GM19395 (cell line): Measurements from ENCODE around the gene CYP1B1.
A peak's percentile ranks its signal among the peaks of the same experiment; 100 is the strongest.

Experiments used
- ATAC-seq: cut with Tn5 transposase; IDR thresholded peaks from one replicate; pipeline ENCODE4 v1.9.1; 2021; ENCODE audit warnings: mild to moderate bottlenecking, moderate library complexity; ENCODE audit not compliant: unreplicated experiment

Gene CYP1B1

DNA sequence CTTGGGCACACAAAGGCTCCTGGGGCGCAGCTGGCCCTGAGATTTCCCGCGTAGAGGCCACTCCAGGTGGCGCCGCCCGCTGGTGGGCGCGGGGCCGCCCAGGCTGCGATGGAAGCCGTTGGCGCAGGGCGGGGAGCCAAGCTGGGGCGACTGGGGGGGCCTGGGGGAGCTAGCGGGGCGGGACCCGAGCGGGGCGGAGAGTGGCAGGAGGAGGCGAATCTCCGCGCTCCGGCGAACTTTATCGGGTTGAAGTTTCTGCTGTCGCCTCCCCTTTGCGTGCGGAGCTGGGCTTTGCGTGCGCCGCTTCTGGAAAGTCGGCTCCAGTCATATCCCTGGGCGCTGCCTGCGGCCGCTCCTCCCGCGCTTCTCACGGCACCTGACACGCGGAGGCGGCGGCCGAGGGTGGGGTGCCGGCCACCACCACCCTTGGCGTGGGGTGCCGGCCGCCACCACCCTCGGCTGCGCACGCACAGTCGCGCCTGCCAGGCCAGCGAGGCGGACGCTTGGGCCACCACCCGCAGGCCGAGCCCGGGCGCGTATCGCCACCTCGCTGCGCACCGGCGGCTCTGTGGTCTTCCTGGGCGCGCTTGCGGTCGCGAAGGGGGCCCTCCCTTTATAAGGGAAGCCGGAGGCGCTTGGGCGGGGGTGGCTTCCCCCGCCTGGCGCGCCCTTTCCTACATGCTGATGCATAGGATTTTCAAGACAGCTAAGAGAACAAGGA, 919 bp upstream of the CYP1B1 start:
- peak; percentile 59 for ATAC-seq

DNA sequence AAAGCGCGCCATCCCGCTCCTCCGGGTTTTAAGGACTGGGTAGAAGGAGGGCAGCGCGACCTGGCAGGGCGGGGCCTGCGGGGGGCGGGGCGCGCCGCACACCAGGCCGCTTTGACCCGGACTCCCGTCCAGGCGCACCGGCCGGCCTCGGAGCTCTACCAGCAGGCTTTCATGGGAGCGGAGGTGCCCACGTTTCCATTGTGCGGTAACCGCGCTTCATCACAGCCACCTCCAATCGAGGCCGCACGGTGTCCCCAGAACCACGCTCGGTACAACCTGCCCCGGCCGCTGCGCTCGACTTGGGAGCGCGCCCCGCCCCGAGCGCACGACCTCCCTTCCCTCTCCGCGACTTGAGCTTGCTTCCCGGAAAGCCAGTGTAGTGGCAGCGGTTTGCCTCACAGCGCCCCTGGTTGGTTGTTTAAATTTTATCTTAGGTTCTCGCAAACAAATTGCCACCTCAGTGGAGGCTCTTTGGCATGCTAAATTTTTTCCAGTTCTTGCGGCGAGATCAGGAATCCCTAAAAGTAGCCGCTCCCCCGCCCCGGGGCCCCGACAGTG, 280 bp upstream of the CYP1B1 start:
- ATAC-seq, result peak; percentile 58

DNA sequence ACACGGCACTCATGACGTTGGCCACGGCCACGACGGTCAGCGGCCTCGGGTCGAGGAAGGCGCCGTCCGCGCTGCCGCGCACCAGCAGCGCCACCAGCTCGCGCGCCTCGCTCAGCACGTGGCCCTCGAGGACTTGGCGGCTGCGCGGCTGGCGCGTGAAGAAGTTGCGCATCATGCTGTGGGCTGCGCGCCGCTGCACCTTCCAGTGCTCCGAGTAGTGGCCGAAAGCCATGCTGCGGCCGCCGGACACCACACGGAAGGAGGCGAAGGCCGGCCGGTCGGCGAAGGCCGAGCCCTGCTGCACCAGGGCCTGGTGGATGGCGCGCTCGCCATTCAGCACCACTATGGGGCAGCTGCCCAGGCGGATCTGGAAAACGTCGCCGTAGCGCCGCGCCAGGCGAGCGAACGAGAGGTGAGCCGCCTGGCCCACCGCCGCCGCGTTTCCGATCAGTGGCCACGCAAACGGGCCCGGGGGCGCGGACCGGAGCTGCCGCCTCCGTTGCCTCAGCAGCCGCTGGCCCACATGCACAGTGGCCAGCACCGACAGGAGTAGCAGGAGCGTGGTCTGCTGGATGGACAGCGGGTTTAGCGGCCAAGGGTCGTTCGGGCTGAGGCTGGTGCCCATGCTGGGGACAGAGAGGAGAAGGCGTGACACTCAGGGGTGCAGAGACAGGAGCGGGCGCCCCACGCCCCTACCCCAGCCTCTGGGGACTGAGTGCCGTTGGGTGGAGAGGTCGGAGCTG, 1.0 kb downstream of the CYP1B1 start:
- no peak for ATAC-seq

DNA sequence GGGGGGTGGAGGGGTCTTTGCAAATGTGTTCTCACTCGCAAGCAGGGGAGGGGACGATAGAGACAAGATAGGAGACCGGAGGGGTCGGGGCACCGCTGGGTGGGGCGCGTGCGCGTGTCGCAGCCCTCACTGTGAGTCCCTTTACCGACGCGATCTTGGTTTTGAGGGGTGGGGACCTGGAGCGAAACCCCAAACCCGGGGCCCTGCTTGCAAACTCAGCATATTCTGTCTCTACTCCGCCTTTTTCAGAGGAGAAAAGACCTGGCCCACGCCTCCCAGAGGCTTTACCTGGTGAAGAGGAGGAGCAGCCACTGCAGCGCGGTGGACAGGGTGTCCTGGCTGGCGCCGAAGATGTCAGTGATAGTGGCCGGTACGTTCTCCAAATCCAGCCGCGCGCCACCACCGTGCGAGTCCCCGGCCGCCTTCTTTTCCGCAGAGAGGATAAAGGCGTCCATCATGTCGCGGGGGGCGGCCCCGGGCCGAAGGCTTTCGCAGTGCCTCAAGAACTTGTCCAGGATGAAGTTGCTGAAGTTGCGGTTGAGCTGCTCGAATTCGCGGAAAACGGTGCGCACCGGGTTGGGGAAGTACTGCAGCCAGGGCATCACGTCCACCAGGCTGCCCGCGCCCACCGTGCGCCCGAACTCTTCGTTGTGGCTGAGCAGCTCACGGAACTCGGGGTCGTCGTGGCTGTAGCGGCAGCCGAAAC, 1.7 kb downstream of the CYP1B1 start:
- no peak for ATAC-seq

DNA sequence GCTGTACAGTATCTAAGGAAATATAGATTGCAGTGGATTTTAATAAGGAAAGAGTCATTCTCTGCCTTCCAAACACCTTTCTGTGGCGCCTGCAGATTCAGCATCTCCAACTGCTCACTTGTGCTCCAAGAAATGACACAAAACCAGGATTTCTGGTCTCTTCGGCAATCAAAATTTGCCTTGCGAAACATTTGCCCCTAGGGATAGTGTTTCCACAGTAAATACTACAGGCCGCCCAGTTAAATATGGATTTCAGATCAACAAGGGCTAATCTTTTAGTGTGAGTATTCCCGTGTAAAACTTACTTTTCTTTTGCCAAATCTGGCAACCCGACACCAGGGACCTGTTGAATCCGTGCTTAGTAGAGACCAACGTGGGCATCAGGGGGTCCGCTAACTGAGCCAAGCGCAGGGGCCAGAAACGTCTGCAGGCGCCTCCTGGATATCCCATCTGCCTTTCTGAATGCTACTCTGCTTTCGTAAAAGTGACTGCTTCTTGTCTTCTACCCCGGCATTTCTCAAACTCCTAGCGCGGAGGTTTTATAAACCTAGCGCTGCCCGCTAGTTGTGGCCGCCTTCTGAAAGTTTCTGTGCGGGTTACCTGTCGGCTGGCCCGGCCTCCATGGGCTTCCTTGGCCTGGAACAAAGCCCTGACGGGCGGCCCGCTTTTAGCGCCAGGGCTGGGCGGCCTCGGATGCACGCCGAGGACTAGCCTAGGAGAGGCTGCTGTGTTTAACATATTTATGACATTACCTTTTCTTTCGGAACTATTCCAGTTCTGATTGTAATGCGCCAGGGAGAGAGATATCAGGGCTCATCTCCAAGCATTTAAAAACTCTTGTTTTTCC, 2.5 kb downstream of the CYP1B1 start:
- ATAC-seq, result no peak

DNA sequence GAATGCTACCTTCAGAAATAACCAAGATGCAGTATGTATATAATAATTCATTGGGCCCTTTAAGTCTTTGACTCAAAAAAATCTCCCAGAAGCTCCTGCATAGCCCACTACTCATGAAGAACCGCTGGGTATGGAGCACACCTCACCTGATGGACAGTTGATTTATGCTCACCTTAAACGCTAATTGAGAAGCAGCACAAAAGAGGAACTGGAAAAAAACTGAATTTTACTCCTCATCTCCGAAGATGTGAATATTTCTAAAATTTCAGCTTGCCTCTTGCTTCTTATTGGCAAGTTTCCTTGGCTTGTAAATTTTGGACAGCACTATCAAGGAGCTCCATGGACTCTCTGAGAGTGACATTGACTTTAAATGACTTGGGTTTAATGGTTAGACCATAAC, 5.5 kb downstream of the CYP1B1 start:
- ATAC-seq, result no peak

DNA sequence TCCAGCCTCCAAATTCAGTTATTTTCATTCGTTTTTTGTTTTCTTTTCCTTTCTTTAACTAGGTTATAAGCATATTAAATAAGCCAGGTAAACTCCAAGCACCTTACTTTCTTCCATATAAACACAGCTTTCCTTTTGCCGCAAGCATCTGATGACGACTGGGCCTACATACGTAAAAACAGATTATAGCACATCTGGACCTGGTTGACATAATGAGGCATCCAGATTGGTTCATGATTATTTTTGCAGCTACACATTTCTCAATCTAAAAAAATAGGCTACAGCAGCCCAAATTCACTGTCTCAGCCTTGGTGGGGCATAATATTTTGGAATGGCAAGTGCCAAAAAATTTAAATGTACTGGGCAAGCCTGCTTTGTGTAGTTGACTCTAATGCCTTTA, 7.7 kb downstream of the CYP1B1 start:
- no peak for ATAC-seq

DNA sequence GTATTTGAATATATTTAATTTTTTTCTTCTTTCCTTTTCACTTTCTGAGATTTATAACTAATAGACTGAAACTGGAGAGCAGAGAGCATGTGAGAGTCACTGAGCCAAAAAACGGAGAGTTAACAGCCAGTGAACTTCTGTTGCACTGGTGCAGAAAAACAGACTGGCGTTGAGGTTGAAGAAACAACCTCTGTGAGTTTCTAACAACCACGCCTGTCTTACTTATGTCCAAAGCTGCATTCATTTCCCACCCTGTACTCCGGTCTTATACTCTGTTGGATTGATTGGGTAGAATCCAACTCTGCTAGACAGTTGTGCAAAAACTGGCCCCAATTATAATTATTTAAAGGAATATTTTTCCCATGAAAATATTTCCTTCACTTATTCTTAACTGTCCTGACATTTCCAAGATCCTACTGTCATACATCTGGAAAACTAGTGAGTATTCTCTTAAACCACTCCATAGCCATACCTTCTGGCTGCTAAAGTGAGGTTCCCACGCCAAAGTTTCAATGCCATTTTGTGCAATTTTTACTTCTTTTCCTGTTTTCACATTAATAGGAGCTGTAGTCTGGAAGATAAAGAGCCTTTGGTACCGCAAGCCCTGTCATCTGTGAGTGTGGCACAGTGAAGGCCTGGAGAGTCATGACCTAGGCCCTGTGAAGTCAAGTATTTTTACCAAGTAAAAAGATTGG, 9.4 kb downstream of the CYP1B1 start:
- ATAC-seq, result no peak

DNA sequence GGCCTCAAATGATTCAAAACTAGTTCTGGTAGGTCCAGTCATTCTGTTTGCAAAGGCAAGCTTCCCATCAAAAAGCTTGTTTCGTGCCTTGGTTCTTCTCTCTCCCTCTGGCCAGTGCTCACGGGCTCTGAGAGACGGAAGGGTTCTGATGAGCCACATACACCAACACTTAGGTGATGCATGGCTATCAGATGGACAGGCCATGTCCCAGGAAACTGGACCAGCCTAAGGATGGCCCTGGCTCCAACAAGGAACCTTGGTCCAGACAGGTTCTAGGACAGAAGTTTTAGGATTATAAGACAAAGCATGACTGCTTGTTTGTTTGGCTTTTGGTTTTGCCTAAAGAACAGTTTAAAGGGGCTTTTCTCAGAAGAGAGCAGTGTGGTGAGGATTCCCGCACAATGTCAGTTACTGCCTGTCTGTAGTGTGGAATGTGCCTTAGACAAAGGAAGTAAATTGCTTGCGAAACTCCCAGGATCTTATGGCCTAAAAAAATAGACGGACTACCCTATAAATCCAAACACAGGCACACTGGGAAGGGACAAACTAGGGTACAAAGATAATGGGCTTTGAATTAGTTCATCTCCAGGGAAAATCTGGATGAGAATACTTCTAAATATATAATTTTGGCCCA, 10.3 kb downstream of the CYP1B1 start:
- no peak for ATAC-seq

DNA sequence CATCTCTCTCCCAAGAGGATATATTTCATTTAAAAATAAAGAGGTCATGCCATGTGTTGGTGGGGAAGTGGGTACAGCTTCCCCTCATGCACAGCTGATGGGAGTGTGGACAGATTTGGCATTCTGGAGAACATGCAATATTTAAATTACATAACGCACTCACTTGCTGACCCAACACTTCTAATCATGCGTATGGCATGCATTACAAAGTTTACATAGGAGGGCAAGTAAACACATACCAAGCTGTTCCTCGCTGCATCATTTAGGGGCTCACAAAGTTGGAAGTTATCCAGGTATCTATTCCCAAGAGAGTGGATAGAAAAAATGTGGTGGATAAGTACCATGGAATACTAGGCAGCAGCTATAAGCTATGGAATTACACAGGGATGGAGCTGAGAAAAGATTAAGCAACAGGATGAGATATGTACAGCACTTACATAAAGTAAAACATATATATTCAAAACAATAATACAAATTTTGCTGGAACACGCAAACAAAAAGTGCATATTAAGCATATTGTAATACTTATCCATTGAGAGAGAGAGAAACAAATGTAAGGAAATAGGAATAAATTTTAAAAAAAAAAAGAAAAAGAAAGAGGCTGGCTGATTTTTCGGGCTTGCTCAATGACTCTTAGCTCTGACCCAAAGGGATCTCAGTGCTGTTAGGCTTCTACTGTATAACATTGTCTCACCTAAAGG, 11.0 kb downstream of the CYP1B1 start:
- no peak for ATAC-seq

DNA sequence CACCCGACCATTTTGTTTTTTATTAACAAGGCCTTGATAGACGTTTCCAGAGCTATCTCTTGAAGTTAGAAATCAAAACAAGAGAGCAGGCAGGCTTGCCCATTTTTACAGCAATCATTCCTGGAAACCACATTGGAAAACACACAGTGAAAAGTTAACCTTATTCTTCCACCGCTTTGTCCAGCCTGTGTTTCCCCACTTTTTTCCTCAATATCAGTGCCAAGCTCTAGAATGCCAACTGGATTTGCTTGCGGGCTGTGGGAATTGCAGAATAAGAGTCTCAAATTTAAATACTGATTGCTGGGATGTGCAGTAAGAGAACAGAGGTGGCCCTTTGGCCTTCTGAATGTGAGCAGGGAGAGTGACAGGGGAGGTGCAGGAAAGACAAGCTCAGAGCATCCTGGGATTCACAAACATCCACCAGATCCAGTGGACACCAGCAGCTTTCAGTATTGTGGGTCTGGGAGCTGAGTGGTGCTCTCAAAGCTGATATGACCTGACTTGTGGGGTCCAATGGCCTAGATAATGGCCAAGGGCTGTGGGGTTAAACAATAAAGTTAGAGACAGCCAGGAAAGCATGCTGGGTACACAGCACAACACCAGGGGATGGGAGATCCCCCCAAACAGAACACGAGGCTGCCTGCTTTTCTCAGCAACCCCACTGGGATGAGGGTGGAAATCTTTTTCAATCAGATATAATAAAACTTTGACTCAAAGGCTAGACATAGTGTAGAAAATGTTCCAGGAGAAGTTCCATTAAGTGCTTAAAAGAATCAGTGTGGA, 15.5 kb downstream of the CYP1B1 start:
- no peak for ATAC-seq

DNA sequence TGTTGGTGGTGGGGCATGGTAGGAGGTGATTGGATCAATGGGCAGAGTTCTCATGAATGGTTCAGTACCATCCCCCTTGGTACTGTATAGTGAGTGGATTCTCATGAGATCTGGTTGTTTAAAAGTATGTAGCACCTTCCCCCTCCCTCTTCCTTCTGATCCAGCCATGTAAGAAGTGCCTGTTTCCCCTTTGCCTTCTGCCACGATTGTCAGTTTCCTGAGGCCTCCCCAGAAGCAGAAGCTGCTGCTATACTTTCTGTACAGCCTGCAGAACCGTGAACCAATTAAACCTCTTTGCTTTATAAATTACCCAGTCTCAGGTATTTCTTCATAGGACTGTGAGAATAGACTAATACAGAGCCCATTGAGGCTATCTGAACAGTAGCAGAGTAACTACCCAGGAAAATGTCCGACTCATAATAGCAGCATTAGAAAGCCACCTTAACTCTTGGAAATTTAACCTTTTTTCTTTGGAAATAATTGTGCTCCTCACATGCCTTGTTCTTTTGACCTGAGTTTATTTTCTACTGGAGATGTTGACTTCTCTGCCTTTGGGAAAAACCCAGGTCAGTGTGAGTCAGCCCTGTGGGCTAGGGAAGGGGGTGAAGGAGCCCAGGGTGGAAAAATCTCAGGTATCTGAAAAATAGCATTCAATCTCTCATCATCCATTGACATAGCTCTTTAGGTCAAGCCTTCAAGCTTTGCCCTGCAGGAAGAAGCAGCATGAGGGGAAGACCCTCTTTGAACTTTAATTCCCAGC, 18.1 kb downstream of the CYP1B1 start:
- ATAC-seq, result no peak

DNA sequence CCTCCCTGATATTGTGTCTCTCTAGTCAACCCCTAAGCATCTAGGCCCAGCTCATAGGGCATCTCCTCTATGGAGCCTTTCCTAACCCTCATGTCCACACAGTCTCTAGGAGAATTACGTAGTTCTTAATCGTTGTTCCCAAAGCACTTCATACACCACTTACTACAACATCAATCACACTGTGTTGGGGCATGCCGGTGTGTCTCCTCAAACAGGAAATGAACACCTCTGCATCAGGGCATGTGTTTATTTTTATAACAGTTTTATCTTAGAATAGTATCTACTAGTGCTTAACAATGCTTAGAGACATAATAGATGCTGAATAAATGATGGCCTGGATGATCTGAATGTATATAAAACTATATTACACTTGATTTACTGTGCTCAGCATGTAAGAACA, 19.7 kb downstream of the CYP1B1 start:
- ATAC-seq, result no peak

DNA sequence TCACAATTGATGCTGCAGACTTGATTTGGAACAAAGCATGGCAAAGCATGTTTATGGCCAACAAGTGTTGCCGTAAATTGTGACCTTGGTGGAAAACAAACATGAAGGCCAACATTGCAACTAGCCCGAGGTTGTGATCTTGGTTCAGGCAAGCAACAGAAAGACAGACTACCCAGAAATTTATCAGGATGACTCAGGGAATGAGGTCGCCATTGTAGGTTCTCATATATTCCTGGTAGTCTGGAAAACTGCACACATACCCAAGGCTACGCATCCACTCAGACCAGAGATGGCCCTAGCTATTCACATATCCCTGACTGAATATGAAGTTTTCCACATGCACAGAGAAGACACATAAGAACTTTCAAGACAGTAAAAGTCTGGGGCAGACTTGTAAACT, 30.1 kb downstream of the CYP1B1 start:
- no peak for ATAC-seq

DNA sequence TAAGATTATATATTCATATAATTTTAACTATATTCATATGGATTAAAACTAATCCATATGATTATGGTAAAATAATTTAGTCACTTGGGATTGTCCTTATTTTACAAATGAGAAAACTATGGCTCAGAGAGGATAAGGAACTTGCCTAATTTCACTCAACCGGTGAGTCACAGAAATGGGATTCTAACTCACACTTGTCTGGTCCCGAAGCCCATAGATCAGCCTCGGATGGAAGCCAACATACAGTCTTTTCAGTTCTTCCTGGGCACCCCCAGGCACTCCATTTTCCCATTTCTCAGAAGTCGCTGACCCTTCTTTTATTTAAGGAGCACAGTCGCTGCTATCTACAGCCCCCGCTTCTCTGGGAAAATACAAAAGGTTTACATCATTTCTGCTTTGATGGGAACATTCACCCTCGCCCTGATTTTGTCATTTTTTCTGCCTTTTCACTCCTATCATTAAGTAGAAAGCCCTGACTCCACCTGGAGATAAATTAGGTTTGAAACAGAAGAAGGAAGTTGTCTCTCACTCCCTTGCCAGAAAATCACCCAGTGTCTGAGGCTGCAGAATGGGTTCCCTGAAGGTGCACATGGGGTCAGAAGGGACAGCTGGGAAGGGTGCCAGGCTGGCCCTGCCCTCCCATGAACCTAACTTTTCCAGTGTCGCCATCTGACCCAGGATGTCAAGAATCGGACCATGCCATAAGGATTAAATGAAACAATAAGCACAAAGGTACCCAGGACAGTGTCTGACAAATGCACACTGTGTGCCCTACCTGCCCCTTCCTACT, 36.6 kb downstream of the CYP1B1 start:
- no peak for ATAC-seq

DNA sequence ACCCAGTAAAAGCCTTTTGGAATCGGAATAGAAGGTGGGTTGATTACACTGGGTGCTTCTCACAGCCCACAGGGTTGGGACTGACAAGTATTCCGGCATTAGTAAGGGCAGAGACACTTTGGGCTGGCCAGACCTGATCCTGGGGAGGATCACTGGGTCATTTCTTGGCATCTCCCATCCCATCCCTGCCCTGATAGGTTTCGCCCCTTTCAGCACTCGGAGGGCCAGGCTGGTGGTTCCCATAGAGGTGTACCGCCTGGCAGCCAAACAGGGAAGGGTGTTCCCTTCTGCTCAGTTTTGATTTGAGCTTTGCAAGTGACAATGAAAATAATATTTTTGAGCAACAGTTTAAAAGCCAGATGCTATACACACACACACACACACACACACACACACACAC, 37.3 kb downstream of the CYP1B1 start:
- peak; percentile 6 for ATAC-seq
